Omental fat pad (tissue), 4 donors: Measurements from ENCODE around the gene KCNQ1. TPM values are rescaled to one million over a fixed set of nuclear protein-coding genes. Genes with fewer than 3 reads are reported as not detected.

Experiments used
- ATAC-seq: fragments of 150-250 bp; one replicate; pipeline ENCODE4 v1.9.1; 2016; ENCODE audit warnings: mild to moderate bottlenecking, moderate library complexity; ENCODE audit not compliant: low FRiP score
- DNase-seq: peaks from one replicate; pipeline ENCODE4 v3.0.0-alpha.2; 2019; ENCODE audit warnings: low spot score
- CTCF ChIP-seq, 3 donors: fragments of 450-650 bp; IDR thresholded peaks; one replicate each; pipeline ENCODE4 v1.5.1; 2016 to 2017; ENCODE audit warnings: antibody characterized with exemption in 3 of 3, mild to moderate bottlenecking in 3 of 3, moderate library complexity in 2 of 3
- total RNA-seq, 4 donors: library from RNA; depleted of rRNA; stranded (reverse); fragments of >200 nt; gene quantifications; one replicate each; pipeline ENCODE4 v1.1.0, GENCODE V29; 2016

Gene KCNQ1
- total RNA-seq, 4 donors from 2014 or later, result 4.5 to 5.9 (median 5.2) TPM

DNA sequence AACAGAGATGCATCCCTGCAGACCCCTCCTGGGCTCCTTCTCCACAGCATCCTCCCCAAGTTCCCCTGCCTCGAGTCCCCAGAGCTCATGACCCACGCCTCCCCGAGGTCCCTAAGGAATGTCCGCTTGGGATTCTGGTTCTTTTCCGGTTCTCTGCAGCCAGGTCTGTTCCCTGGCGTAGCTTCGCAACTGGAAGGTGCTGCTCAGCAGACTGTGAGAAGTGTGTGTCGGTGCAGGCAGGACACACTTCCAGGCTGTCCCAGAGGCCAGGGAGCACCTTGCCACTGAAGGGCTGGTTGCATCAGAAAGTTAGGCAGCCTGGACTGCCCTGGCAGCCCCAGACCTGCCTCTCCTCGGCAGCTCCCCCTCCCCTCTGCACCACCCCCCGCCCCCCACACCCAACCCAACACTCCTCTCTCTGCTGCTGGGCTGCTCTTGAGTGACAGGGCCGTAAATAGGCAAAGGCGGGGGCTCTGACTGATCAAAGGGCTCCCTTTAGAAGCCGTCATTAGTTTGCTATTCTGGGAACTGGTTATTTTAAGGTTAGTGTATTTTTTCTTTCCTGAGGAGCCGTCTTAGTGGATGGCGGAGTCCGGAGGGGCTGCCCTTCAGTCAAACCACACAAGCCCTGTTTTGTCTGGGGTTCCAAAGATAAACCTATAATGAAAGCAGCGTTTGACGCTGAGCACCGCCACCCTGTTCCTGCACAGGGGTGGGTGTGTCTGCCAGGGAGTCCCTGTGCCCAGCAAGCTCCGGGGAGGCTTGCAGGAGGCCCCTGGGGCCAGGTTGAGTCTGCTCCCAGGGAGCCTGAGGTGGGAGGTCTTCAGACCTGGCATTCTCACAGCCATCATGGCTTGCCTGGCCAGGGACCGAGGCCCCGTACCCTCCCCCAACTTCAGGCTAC lies 343.6 kb downstream of the KCNQ1 start:
- ATAC-seq (no peak), DNase-seq (no peak)
- no peak for TF ChIP-seq CTCF (IDR thresholded peaks at IDR 0.05)

DNA sequence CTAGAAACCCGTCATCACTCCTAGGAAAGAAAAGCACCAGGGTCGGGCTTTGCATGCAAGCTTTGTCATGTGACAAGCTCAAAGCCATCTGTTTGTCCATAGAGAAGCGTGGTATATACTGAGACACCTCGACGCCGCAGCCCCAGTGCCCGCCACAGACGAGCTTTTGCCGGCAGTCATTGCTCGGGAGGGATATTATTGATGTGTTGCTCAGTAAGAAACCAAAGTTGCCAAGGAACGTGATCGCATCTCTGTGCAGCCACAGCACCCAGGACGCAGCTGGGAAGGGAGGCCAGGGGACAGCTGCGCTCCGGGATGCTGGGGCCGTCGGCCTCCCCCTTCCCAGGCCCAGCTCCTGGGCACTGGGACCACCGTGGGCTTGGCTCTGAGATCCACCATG lies 344.5 kb downstream of the KCNQ1 start:
- ATAC-seq (no peak), DNase-seq (no peak)
- TF ChIP-seq CTCF (IDR thresholded peaks at IDR 0.05), result no peak

- peak; percentile 7 for DNase-seq
These were observed 345.2 kb downstream of the KCNQ1 start for GRCh38 chr11:2789791-2790567.

GRCh38 chr11:2790568-2790921 lies 345.7 kb downstream of the KCNQ1 start:
- ATAC-seq (no peak), DNase-seq (no peak)

More at GRCh38 chr11:2789791-2790567, 345.2 kb downstream of the KCNQ1 start:
- no peak for ATAC-seq
- no peak for TF ChIP-seq CTCF (IDR thresholded peaks at IDR 0.05)

GRCh38 chr11:2791139-2791520 lies 346.3 kb downstream of the KCNQ1 start:
- ATAC-seq, result no peak
- DNase-seq, result no peak

More at GRCh38 chr11:2790568-2790921, 345.7 kb downstream of the KCNQ1 start:
- TF ChIP-seq CTCF (IDR thresholded peaks at IDR 0.05), result no peak

More at GRCh38 chr11:2791139-2791520, 346.3 kb downstream of the KCNQ1 start:
- TF ChIP-seq CTCF (IDR thresholded peaks at IDR 0.05), result no peak
